ENCODE measurements around the gene TSHZ3. TPM values are rescaled to one million over a fixed set of nuclear protein-coding genes. Genes with fewer than 3 reads are reported as not detected.

The TSHZ3 gene
- total RNA-seq, 1 experiment from 2014 or later: 17.8 TPM

- DNase-seq (ENCODE audit: low read depth): peak; percentile 96
Observed at GRCh38 chr19:31232871-31233270, 116.4 kb downstream of the TSHZ3 start.

DNA sequence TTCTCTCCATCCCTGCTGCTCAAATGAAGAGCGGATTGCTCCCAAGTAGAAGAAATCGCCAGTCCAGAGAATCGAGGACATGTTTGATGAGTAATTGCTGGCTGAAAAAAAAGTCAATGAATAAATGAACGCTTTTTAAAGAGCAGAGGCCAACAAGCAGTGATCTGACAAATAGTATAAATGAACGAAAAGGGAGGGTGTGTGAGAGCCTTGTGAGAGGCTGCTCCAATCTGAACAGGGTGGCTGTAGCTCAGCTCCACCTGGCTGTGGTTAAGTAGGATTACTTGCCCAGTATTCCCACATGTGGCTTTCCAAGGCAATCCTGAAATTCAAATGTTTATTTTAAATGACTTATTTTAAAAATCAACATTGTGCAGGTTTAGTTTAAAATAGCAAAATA is 117.1 kb downstream of the TSHZ3 start:
- peak; percentile 62 for DNase-seq (ENCODE audit: low read depth)

DNA sequence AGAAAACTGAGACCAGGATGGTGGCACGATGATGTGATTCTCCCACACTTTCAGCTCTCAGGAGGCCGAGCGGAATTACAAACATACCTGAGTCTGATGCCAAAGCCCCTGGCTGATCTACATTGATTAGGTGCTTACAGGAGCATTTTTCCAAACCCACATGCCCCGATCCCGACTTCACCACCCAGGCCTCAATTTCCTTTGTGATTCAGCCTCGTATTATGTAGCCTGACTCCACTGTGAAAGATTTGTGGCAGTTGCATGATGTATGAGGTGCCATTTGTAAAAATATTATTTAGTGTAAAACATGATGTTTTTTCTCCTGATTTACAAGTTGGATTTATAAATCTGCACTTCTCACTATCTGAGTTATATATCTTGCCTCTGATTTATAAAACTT is 118.0 kb downstream of the TSHZ3 start:
- peak; percentile 30 for DNase-seq (ENCODE audit: low read depth)

DNA sequence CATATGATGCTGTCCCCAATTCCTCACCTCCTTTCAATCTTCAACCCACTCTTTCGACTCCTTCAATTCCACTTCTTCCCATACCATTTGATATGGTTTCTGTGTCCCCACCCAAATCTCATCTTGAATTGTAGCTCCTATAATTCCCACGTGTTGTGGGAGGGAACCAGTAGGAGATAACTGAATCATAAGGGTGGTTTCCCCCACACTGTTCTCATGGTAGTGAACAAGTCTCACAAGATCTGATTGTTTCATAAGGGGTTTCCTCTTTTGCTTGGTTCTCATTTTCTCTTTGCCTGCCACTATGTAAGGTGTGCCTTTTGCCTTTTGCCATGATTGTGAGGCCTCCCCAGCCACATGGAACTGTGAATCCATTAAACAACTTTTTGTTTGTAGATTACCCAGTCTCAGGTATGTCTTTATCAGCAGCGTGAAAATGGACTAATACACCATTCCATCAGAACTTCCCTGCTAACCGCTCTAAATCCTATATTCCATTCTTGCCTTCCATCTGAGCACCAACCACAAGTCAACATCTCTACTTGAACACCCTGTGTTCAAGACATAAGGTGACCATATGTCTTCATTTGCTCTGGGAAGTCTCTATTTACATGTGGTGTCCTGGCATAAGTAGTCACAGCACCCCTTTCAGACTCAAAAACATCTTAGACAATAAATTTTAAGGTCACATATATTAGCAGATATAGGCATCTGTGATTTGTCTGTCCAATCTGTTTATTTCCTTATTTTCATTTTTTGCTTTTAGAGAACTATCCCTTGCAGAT is 122.9 kb downstream of the TSHZ3 start:
- DNase-seq (ENCODE audit: low read depth): no peak
